Measurements from ENCODE around the gene KMT5C. TPM values are rescaled to one million over a fixed set of nuclear protein-coding genes. Genes with fewer than 3 reads are reported as not detected.

Gene KMT5C
- total RNA-seq, 3 donors from 2014 or later (not counting 1 experiment from before 2014, with no cell fraction given) = 44.5 to 147 (median 46.8) TPM

DNA sequence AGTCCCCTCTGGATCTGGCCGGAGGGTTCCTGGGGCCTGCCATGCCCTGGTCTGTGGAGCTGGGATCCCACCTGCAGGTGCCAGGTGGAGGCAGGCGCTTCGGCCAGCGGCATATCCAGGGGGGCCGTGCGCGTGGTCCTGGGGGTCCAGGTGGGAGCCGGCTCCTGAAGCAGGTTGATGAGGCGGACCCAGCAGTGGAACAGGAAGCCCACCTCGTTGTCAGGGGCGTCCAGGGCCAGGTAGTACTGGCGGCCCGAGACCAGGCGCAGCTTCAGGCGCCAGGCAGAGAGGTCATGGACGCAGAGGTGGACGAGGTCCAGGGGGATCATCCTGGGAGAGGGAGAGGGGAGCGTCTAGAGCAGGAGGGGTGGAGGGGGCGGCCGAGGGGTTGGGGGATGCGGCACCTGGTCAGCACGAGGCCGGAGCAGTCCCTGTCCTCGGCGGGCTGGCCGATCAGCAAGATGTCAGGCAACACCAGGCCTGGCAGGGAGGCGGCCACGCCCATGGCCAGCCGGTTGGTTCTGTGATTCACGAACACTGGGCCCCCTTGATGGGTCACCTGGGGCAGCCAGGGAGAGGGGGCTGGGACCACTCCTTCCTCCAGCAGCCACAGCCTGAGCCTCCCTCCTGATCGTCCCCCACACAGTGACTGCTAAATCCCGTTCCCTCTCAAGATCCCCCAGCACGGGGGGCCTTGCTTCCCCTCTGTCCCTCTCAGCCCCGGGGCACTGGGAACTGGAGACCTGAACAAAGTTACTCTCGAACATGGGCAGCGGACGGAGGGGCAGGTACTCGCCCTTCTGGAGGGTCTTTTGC is 22.7 kb downstream of the KMT5C start:
- H3K27ac ChIP-seq (ENCODE audit: low read length) = no peak overlapping the region
- intact Hi-C loops (cut with micrococcal nuclease) = no loop called here
- Mint-ChIP-seq H3K9me3 (no peaks in the 10 kb centered on the region), H3K27ac (no peak overlapping the region), H3K4me3 (no peak overlapping the region), H3K27me3 (ENCODE audit: low read depth in 2 of 2) (peaks cover 4 to 9% of the 10 kb centered on the region in 2 donors), H3K4me1 (no peaks in the 10 kb centered on the region), H3K36me3 (no peaks in the 10 kb centered on the region)
- no peak overlapping the region for H3K4me3 ChIP-seq (ENCODE audit: low read length)
- TF ChIP-seq, protein P1, sequence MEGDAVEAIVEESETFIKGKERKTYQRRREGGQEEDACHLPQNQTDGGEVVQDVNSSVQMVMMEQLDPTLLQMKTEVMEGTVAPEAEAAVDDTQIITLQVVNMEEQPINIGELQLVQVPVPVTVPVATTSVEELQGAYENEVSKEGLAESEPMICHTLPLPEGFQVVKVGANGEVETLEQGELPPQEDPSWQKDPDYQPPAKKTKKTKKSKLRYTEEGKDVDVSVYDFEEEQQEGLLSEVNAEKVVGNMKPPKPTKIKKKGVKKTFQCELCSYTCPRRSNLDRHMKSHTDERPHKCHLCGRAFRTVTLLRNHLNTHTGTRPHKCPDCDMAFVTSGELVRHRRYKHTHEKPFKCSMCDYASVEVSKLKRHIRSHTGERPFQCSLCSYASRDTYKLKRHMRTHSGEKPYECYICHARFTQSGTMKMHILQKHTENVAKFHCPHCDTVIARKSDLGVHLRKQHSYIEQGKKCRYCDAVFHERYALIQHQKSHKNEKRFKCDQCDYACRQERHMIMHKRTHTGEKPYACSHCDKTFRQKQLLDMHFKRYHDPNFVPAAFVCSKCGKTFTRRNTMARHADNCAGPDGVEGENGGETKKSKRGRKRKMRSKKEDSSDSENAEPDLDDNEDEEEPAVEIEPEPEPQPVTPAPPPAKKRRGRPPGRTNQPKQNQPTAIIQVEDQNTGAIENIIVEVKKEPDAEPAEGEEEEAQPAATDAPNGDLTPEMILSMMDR (IDR thresholded peaks at IDR 0.05) = no peak
- no peaks in the 10 kb centered on the region for H3K36me3 ChIP-seq (ENCODE audit: control insufficient read depth, insufficient read depth, low read length)
- WGBS (ENCODE audit: insufficient coverage) = 86% methylated on average over 38 of the region's 38 CpGs
- no peaks in the 10 kb centered on the region for H3K9me3 ChIP-seq (ENCODE audit: control insufficient read depth, insufficient read depth, low read length)
- ATAC-seq (no peak), DNase-seq (no peak)
- no peaks in the 10 kb centered on the region for H3K4me1 ChIP-seq (ENCODE audit: control insufficient read depth, insufficient read depth, low read length)
- no peaks in the 10 kb centered on the region for H3K27me3 ChIP-seq (ENCODE audit: control insufficient read depth, insufficient read depth, low read length)

DNA sequence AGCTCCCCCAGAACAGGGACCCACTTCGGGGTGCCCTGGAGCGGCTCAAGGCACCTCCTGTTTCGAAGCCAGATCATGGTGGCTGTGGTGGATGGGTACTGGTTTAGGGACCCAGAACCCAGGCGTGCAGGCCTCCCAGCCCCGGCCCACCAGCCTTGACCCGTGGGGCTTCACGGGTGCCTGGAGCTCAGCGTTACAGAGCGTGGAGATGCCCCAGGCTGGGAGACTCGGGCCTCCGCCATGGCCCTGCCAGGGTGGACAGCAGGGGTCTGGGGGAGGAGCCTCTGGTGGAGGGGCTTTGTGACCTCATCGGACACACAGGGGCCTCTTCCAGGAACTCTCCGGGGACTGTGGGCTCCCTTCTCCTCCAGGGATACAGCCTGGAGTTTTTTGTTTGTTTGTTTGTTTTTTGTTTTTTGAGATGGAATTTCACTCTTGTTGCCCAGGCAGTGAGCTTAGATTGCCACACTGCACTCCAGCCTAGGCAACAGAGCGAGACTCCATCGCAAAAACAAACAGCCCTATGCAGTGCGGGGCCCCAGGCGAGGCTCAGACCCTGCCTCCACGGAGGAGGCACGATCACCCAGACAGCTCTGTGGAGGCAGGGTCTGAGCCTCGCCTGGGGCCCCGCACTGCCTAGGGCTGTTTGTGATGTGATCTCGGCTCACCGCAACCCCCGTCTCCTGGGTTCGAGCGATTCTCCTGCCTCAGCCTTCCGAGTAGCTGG is 23.5 kb downstream of the KMT5C start, which contains the start of gene GARIN5B:
Gene GARIN5B, minus strand, starts transcription at position 271 of the 727 bp plus-strand sequence. Its CDS starts 194 bp downstream, at position 77.
- TF ChIP-seq, protein P1 (IDR thresholded peaks at IDR 0.05) = no peak
- Histone ChIP-seq H3K9me3 (ENCODE audit: control insufficient read depth, insufficient read depth, low read length) (no peaks in the 10 kb centered on the region), H3K27ac (ENCODE audit: low read length) (no peak within 1 kb of the TSS), H3K4me3 (ENCODE audit: low read length) (no peak within 1 kb of the TSS), H3K36me3 (ENCODE audit: control insufficient read depth, insufficient read depth, low read length) (no peaks in the 10 kb centered on the region), H3K27me3 (ENCODE audit: control insufficient read depth, insufficient read depth, low read length) (no peaks in the 10 kb centered on the region), H3K4me1 (ENCODE audit: control insufficient read depth, insufficient read depth, low read length) (no peaks in the 10 kb centered on the region)
- intact Hi-C loops (cut with micrococcal nuclease) = no loop called here
- Mint-ChIP-seq H3K27ac (no peak within 1 kb of the TSS), H3K27me3 (ENCODE audit: low read depth in 2 of 2) (peaks cover 0 to 8% of the 10 kb centered on the region in 2 donors), H3K4me1 (no peaks in the 10 kb centered on the region), H3K4me3 (no peak within 1 kb of the TSS), H3K9me3 (no peaks in the 10 kb centered on the region), H3K36me3 (no peaks in the 10 kb centered on the region)
- no peak for DNase-seq
- WGBS (ENCODE audit: insufficient coverage) = 90% methylated on average over 27 of the region's 27 CpGs
- ATAC-seq = no peak

DNA sequence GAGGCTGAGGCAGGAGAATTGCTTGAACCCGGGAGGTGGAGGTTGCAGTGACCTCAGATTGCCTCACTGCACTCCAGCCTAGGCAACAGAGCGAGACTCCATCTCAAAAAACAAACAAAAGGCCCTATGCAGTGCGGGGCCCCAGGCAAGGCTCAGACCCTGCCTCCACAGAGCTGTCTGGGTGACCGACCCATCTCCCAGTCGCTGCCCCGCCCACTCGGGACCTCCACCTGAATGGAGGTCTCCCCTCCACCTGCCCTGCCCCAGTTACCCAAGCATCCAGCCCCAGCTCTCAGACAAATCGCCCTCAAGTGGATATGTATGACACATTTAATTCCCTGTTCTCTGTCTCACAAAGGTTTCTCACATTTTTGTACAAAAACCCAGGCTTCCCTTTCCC is 25.6 kb downstream of the KMT5C start:
- Histone ChIP-seq H3K27ac (ENCODE audit: low read length) (no peak overlapping the region), H3K27me3 (ENCODE audit: control insufficient read depth, insufficient read depth, low read length) (peaks cover 13% of the 10 kb centered on the region), H3K9me3 (ENCODE audit: control insufficient read depth, insufficient read depth, low read length) (no peaks in the 10 kb centered on the region), H3K4me3 (ENCODE audit: low read length) (no peak overlapping the region), H3K4me1 (ENCODE audit: control insufficient read depth, insufficient read depth, low read length) (peaks cover 13% of the 10 kb centered on the region), H3K36me3 (ENCODE audit: control insufficient read depth, insufficient read depth, low read length) (no peaks in the 10 kb centered on the region)
- Mint-ChIP-seq H3K36me3 (no peaks in the 10 kb centered on the region), H3K4me3 (no peak overlapping the region), H3K27ac (no peak overlapping the region), H3K4me1 (peaks cover 0 to 6% of the 10 kb centered on the region in 2 donors), H3K9me3 (no peaks in the 10 kb centered on the region), H3K27me3 (ENCODE audit: low read depth in 2 of 2) (peaks cover 0 to 12% of the 10 kb centered on the region in 2 donors)
- ATAC-seq = no peak
- intact Hi-C loops (cut with micrococcal nuclease) = no loop called here
- TF ChIP-seq, protein P1 (IDR thresholded peaks at IDR 0.05) = no peak
- no peak for DNase-seq
- WGBS (ENCODE audit: insufficient coverage) = 87% methylated on average over 8 of the region's 8 CpGs

Data from natural killer cell (primary cell).